Measurements from ENCODE around the gene SLC22A23.

DNA sequence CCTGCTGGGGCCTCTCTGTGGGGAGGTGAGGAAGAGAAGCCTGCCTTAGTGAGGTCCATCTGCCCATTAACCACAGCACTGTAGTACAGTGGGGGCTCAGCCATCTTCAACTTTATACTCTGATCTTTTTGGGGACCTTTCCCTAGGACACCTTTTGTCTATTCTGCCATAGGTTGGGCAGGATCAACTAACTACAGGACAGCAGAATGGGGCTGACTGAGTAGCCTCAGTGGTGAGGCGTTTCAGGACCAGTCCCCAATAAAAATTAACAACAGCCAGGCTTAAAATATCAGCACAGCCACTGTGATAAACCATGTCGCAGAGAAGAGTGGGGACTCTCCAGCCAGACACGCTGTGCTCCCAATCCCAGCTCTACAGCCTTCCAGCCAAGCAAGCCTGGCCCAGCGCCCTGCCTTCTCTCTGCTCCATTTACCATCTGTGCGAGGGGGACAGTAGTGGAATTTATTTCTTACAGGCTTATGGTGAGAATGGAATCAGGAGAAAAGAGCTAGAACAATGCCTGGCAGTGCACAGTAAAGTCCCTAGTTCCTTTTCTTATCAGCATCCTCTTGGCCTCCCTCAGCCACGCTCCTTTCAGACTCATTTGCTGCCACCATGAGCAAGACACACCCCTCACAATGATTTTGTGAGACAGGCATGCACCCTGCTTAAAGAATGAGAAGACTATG, 75.5 kb downstream of the SLC22A23 start:
- no peak for TF ChIP-seq CTCF (IDR thresholded peaks at IDR 0.05)
- no peak for TF ChIP-seq POLR2A (IDR thresholded peaks at IDR 0.05)
